Left ventricle myocardium inferior (tissue), 1 donor: ENCODE data around the gene GPATCH4. TPM values are rescaled to one million over a fixed set of nuclear protein-coding genes. Genes with fewer than 3 reads are reported as not detected.

ENCODE experiments used
- DNase-seq: peaks from one replicate; pipeline ENCODE4 v3.0.0-alpha.2; 2020
- H3K27ac ChIP-seq: fragments of 200-600 bp; replicated peaks from 2 replicates; pipeline ENCODE4 v1.8.0; 2021
- H3K27me3 ChIP-seq: fragments of 200-600 bp; 2 replicates; pipeline ENCODE4 v1.8.0; 2021; ENCODE audit warnings: low read depth
- H3K36me3 ChIP-seq: fragments of 200-600 bp; 2 replicates; pipeline ENCODE4 v1.8.0; 2021
- H3K4me1 ChIP-seq: fragments of 200-600 bp; 2 replicates; pipeline ENCODE4 v1.8.0; 2021
- H3K4me3 ChIP-seq: fragments of 200-600 bp; 2 replicates; pipeline ENCODE4 v1.8.0; 2021; ENCODE audit warnings: mild to moderate bottlenecking, moderate library complexity
- H3K9me3 ChIP-seq: fragments of 200-600 bp; replicated peaks from 2 replicates; pipeline ENCODE4 v1.8.0; 2021
- intact Hi-C: fragments of 100-400 bp; cut with micrococcal nuclease; formaldehyde crosslinking; loops from one replicate; pipeline ENCODE4 v1.11.0; 2022
- total RNA-seq: library from RNA; stranded (reverse); fragmentation: NEBNext Ultra II Directional; extraction: Animal tissue kit (Norgen Biotek cat#: 25700); gene quantifications from one replicate; pipeline ENCODE4 v1.2.1, GENCODE V29; 2021
- TF ChIP-seq, protein P1 (sequence below): fragments of 200-600 bp; IDR thresholded peaks from 2 replicates; pipeline ENCODE4 v1.8.0; 2021; ENCODE audit warnings: antibody characterized with exemption, mild to moderate bottlenecking, borderline replicate concordance
- donor health status: DM: no; HTN: yes; CAD: no; lungs with severe emphysema.

Gene GPATCH4
- total RNA-seq, 1 donor from 2014 or later = 15.1 TPM

DNA sequence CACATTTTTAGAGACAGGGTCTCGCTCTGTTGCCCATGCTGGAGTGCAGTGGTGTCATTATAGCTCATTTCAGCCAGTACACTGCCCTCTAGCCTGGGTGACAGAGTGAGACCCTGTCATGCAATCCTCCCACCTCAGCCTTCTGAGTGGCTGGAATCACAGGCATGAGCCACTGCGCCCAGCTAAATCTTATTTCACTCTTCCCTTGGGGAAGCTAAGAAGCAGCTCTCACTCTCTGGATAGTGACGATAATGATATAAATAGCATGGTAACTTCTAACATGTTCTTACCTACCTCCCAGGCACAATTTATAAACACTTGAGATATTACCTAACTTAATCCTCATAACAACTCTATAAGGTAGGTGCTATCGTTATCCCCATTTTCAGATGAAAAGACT, 53.8 kb downstream of the GPATCH4 start:
- no peaks in the 10 kb centered on the region for H3K9me3 ChIP-seq
- intact Hi-C loops = no loop called here
- DNase-seq = no peak

DNA sequence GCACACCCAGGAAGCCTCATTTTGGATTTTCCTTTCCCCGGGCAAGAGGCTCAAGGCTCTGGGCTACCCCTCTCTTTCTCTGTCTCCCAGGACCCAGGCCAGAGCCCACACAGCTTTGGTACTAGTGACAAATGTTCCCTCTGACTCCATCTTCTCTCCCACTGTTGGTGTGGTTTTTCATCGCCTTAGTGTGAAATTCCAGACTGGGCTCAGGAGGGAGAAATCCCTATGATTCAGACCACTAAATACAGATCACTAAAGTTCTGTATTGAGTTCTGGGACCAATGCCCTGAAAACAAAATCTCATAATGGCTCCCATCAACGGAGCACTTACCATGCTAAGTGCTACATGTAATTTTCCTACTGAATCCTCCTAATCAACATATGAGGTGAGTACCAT, 55.0 kb downstream of the GPATCH4 start:
- DNase-seq = no peak
- Histone ChIP-seq H3K4me3 (no peak overlapping the region), H3K27me3 (no peaks in the 10 kb centered on the region), H3K27ac (no peak overlapping the region), H3K36me3 (no peaks in the 10 kb centered on the region), H3K9me3 (no peaks in the 10 kb centered on the region), H3K4me1 (peaks cover 14% of the 10 kb centered on the region)
- intact Hi-C loops = no loop called here
- TF ChIP-seq, protein P1, sequence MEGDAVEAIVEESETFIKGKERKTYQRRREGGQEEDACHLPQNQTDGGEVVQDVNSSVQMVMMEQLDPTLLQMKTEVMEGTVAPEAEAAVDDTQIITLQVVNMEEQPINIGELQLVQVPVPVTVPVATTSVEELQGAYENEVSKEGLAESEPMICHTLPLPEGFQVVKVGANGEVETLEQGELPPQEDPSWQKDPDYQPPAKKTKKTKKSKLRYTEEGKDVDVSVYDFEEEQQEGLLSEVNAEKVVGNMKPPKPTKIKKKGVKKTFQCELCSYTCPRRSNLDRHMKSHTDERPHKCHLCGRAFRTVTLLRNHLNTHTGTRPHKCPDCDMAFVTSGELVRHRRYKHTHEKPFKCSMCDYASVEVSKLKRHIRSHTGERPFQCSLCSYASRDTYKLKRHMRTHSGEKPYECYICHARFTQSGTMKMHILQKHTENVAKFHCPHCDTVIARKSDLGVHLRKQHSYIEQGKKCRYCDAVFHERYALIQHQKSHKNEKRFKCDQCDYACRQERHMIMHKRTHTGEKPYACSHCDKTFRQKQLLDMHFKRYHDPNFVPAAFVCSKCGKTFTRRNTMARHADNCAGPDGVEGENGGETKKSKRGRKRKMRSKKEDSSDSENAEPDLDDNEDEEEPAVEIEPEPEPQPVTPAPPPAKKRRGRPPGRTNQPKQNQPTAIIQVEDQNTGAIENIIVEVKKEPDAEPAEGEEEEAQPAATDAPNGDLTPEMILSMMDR = no peak

More for the DNA sequence above, 53.8 kb downstream of the GPATCH4 start:
- no peak overlapping the region for H3K27ac ChIP-seq
- H3K4me1 ChIP-seq = peaks cover 14% of the 10 kb centered on the region
- H3K4me3 ChIP-seq = no peak overlapping the region
- H3K27me3 ChIP-seq = no peaks in the 10 kb centered on the region
- no peaks in the 10 kb centered on the region for H3K36me3 ChIP-seq
- TF ChIP-seq, protein P1 = no peak

DNA sequence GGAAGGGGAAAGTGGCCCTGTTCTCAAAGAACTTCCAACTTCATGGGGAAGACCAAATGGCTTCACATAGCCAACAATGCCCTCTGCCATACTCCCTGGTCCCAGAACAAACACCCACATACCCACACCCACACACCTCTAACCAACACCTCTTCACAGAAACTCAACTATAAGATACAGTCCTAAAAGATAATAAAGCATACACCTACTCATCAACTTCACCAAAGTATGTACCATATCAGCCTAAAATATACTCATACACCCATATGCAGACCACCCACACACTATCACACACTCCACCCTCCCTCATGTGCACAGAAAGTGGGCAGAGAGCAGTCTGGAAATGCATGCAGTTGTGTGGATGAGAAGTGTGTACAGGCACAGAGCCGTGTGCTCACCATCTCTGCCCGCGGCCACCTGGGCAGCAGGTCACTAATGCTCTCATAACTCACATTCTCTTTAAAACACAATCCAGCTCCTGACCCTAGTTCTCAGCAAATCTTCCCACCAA, 56.6 kb downstream of the GPATCH4 start:
- H3K4me3 ChIP-seq = no peak overlapping the region
- no peak overlapping the region for H3K27ac ChIP-seq
- TF ChIP-seq, protein P1 = no peak
- intact Hi-C loops = no loop called here
- no peaks in the 10 kb centered on the region for H3K36me3 ChIP-seq
- no peaks in the 10 kb centered on the region for H3K9me3 ChIP-seq
- no peaks in the 10 kb centered on the region for H3K27me3 ChIP-seq
- H3K4me1 ChIP-seq = peaks cover 4% of the 10 kb centered on the region
- DNase-seq = no peak

Other genes starting within 250 kb of the GPATCH4 start
- not detected for gene RHBG, start 232.3 kb downstream of the GPATCH4 start, total RNA-seq
- 96.8 TPM for gene MEF2D, start 100.7 kb downstream of the GPATCH4 start, total RNA-seq
- 0.36 TPM for gene IQGAP3, start 28.9 kb downstream of the GPATCH4 start, total RNA-seq
- gene TTC24, start 21.8 kb downstream of the GPATCH4 start, total RNA-seq = not detected
- 102 TPM for gene NAXE, start 9.7 kb downstream of the GPATCH4 start, total RNA-seq
- 1.2 TPM for gene HAPLN2, start 17.9 kb upstream of the GPATCH4 start, total RNA-seq
- 0.05 TPM for gene BCAN, start 40.6 kb upstream of the GPATCH4 start, total RNA-seq
- gene NES, start 75.9 kb upstream of the GPATCH4 start, total RNA-seq = 164 TPM
- gene CRABP2, start 104.1 kb upstream of the GPATCH4 start, total RNA-seq = 0.60 TPM
- gene METTL25B, start 127.0 kb upstream of the GPATCH4 start, total RNA-seq = 18.1 TPM
- gene ISG20L2, start 127.3 kb upstream of the GPATCH4 start, total RNA-seq = 11.5 TPM
- gene MRPL24, start 139.6 kb upstream of the GPATCH4 start, total RNA-seq = 92.1 TPM
- 145 TPM for gene HDGF, start 150.2 kb upstream of the GPATCH4 start, total RNA-seq
- gene PRCC, start 166.1 kb upstream of the GPATCH4 start, total RNA-seq = 36.3 TPM
- gene SH2D2A, start 215.4 kb upstream of the GPATCH4 start, total RNA-seq = 0.88 TPM